ENCODE data around the gene DMTF1.

- no peak for TF ChIP-seq ZNF217 (IDR thresholded peaks at IDR 0.05)
- TF ChIP-seq MAX (IDR thresholded peaks at IDR 0.05; ENCODE audit: low read depth, low read length), result no peak
- TF ChIP-seq MYC (IDR thresholded peaks at IDR 0.05; ENCODE audit: insufficient read depth, insufficient read length, insufficient replicate concordance, low read length, severe bottlenecking), result no peak
- no peak for TF ChIP-seq CTCF (IDR thresholded peaks at IDR 0.05 in 2 of 3, conservative IDR thresholded peaks at IDR 0.05 in 1 of 3; ENCODE audit: control insufficient read depth in 2 of 3, extremely low read depth in 1 of 3, insufficient read depth in 1 of 3, low read depth in 3 of 3, low read length in 3 of 3)
- TF ChIP-seq POLR2A (IDR thresholded peaks at IDR 0.05; ENCODE audit: low read depth, low read length), result no peak
- TF ChIP-seq BACH1 (IDR thresholded peaks at IDR 0.05; ENCODE audit: borderline replicate concordance), result no peak
- no peak for TF ChIP-seq ZBTB33 (IDR thresholded peaks at IDR 0.05)
- no peak for TF ChIP-seq PAX8 (IDR thresholded peaks at IDR 0.05)
- TF ChIP-seq SMC3 (IDR thresholded peaks at IDR 0.05; ENCODE audit: borderline replicate concordance, low read length), result no peak
- no peak for TF ChIP-seq MEF2A (IDR thresholded peaks at IDR 0.05; ENCODE audit: insufficient read depth, low read depth, low read length)
- no peak for TF ChIP-seq IRF3 (IDR thresholded peaks at IDR 0.05)
These were observed 50.5 kb downstream of the DMTF1 start for GRCh38 chr7:87202705-87203104.

Data from GM12878 (cell line).